CD8-positive, alpha-beta memory T cell (primary cell): Measurements from ENCODE around the gene TADA1. TPM values are rescaled to one million over a fixed set of nuclear protein-coding genes. Genes with fewer than 3 reads are reported as not detected.

ENCODE experiments used
- CTCF ChIA-PET: fragments of 350-600 bp; sonication (Branson Sonifier 250); formaldehyde crosslinking; loops from one replicate; lab custom pipeline; 2021; ENCODE audit warnings: antibody characterized with exemption; lab: Charles Lee
- POLR2A ChIA-PET: fragments of 350-600 bp; sonication (Branson Sonifier 250); formaldehyde crosslinking; loops from one replicate; lab custom pipeline; 2021; ENCODE audit warnings: antibody characterized with exemption; lab: Charles Lee
- DNase-seq, 5 donors: peaks; one replicate each; pipeline versions ENCODE4 v3.0.0 to v3.0.0-alpha.2; 2020 to 2022; ENCODE audit warnings: mixed read lengths in 1 of 5
- H3K27ac ChIP-seq: one replicate; pipeline ENCODE4 v1.7.0; 2013; ENCODE audit warnings: low read depth, mild to moderate bottlenecking, low read length, moderate library complexity
- H3K27me3 ChIP-seq: 2 replicates; pipeline ENCODE4 v1.7.0; 2013; ENCODE audit warnings: low read length, mild to moderate bottlenecking; ENCODE audit not compliant: insufficient read depth, poor library complexity, severe bottlenecking
- H3K36me3 ChIP-seq: 2 replicates; pipeline ENCODE4 v1.7.0; 2013; ENCODE audit warnings: mild to moderate bottlenecking, low read length, moderate library complexity; ENCODE audit not compliant: insufficient read depth
- H3K4me1 ChIP-seq: 2 replicates; pipeline ENCODE4 v1.7.0; 2013; ENCODE audit warnings: mild to moderate bottlenecking, low read length, moderate library complexity; ENCODE audit not compliant: insufficient read depth
- H3K4me3 ChIP-seq: 2 replicates; pipeline ENCODE4 v1.7.0; 2013; ENCODE audit warnings: mild to moderate bottlenecking, low read length
- H3K9me3 ChIP-seq: 2 replicates; pipeline ENCODE4 v1.7.0; 2013; ENCODE audit warnings: mild to moderate bottlenecking, low read length
- H3K27ac Mint-ChIP-seq, 8 donors: one replicate each; pipeline ENCODE4 v1.8.0; 2020 to 2021; ENCODE audit warnings: mixed read lengths in 8 of 8, mild to moderate bottlenecking in 6 of 8, inconsistent platforms in 3 of 8, moderate library complexity in 3 of 8
- H3K27me3 Mint-ChIP-seq, 2 donors: one replicate each; pipeline ENCODE4 v1.8.0; 2020 to 2021; ENCODE audit warnings: mixed read lengths in 2 of 2, mild to moderate bottlenecking in 1 of 2, moderate library complexity in 1 of 2
- H3K36me3 Mint-ChIP-seq, 3 donors: one replicate each; pipeline ENCODE4 v1.8.0; 2020 to 2021; ENCODE audit warnings: mixed read lengths in 3 of 3, inconsistent platforms in 1 of 3, mild to moderate bottlenecking in 1 of 3
- H3K4me1 Mint-ChIP-seq, 3 donors: one replicate each; pipeline ENCODE4 v1.8.0; 2020 to 2021; ENCODE audit warnings: mixed read lengths in 3 of 3, inconsistent platforms in 1 of 3, mild to moderate bottlenecking in 1 of 3
- H3K4me3 Mint-ChIP-seq, 7 donors: one replicate each; pipeline ENCODE4 v1.8.0; 2020 to 2021; ENCODE audit warnings: mixed read lengths in 7 of 7, mild to moderate bottlenecking in 6 of 7, moderate library complexity in 4 of 7, inconsistent platforms in 2 of 7
- H3K9me3 Mint-ChIP-seq, 5 donors: one replicate each; pipeline ENCODE4 v1.8.0; 2020 to 2022; ENCODE audit warnings: mixed read lengths in 5 of 5, mild to moderate bottlenecking in 3 of 5, moderate library complexity in 2 of 5, inconsistent platforms in 1 of 5
- polyA plus RNA-seq: library from polyadenylated mRNA; unstranded; fragments of 300-500 nt; fragmentation: Illumina TruSeq; gene quantifications from one replicate; pipeline ENCODE4 v1.2.3, GENCODE V29; 2021
- total RNA-seq, 2 experiments: library from RNA; stranded (reverse); gene quantifications; one replicate each; pipeline ENCODE4 v1.2.3, GENCODE V29; 2021

TADA1 gene
- total and polyA plus RNA-seq, 3 experiments from 2014 or later: 13.2 to 18.6 (median 18.5) TPM

DNA sequence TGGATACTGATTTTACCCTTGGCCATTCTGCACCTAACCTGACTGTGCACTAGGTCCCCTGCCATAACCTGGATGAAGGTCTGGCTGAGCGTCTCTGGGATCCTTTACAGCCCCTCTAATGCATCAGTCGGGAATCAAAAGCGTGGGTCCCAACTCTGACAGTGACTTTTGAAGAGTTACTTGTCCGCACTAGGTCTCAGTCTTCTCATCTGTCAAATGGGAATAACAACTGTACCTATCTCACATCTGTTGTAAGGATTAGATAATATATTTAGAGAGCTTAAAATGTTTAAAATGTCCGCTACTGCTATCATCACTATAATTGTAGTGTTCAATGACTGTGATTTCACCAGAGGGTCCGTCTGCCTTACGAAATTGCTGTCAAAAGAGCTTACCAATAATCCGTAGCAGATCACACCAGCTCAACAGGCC is 746 bp downstream of the TADA1 start:
- DNase-seq: no peak
- Histone ChIP-seq H3K27ac (peak overlapping the region; percentile 81), H3K4me1 (peaks cover 25% of the 10 kb centered on the region), H3K27me3 (no peaks in the 10 kb centered on the region), H3K36me3 (no peaks in the 10 kb centered on the region), H3K9me3 (no peaks in the 10 kb centered on the region), H3K4me3 (peak overlapping the region; percentile 79)
- Mint-ChIP-seq H3K27ac (peak overlapping the region; percentile 20 to 88 (median 78)), H3K36me3 (peaks cover 0 to 15% (median 2%) of the 10 kb centered on the region in 3 donors), H3K27me3 (peaks cover 0 to 5% of the 10 kb centered on the region in 2 donors), H3K4me1 (peaks cover 43 to 65% (median 62%) of the 10 kb centered on the region in 3 donors), H3K9me3 (peaks cover 0 to 3% (median 0%) of the 10 kb centered on the region in 5 donors), H3K4me3 (peak overlapping the region; percentile 82 to 99 (median 91))
- ChIA-PET CTCF (interaction anchor here (1.0 to 3.3 kb wide), 6 partner anchors 11 to 385 kb away, joined by 3 to 16 read pairs (median 6); partner anchors contain the start of gene POGK), POLR2A (interaction anchor here (2.0 kb wide), 1 partner anchor 36 kb away, joined by 23 read pairs; the partner anchor contains the start of gene POGK)

DNA sequence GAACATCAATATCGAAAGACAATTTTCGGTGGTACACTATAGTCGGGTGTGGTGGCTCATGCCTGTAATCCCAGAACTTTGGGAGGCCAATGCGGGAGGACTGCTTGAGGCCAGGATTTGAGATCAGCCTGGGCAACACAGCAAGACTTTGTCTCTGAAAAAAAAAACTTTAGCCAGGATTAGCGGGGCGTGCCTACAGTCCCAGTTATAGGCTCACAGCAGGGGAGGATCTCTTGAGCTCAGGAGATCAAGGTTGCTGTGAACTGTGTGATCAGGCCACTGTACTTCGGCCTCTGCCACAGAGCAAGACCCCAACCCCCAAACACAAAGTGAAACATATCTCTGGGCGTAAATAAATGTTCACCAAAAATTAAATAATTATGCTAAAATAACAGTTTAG is 1.6 kb downstream of the TADA1 start:
- POLR2A ChIA-PET: no interaction called here
- H3K4me3 ChIP-seq: no peak overlapping the region

DNA sequence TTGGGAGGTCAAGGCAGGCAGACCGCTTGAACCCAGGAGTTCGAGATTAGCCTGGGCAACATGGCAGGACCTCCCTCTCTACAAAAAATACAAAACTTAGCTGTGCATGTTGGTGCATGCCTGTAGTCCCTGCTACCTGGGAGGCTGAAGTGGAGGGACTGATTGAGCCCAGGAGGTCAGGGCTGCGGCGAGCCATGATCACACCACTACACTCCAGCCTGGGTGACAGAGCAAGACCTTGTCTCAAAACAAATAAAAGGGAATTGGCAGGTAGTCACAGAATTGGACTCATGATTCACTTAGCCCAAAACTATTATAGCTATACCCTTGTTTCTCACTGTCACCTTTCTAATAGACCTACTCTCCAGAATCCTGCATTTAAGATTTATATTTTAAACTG is 5.5 kb downstream of the TADA1 start:
- ChIA-PET CTCF (no interaction called here), POLR2A (interaction anchor here (0.6 kb wide), 1 partner anchor 9 kb away, joined by 3 read pairs; no protein-coding TSS in a partner anchor)
- Histone ChIP-seq H3K9me3 (no peaks in the 10 kb centered on the region), H3K27ac (no peak overlapping the region), H3K4me1 (peaks cover 19% of the 10 kb centered on the region), H3K27me3 (no peaks in the 10 kb centered on the region), H3K4me3 (no peak overlapping the region), H3K36me3 (no peaks in the 10 kb centered on the region)
- DNase-seq: no peak
- Mint-ChIP-seq H3K4me3 (no peak overlapping the region), H3K27ac (peak overlapping the region in 1 of 8 donors; percentile 38), H3K9me3 (no peaks in the 10 kb centered on the region), H3K27me3 (no peaks in the 10 kb centered on the region), H3K4me1 (peaks cover 30 to 67% (median 66%) of the 10 kb centered on the region in 3 donors), H3K36me3 (peaks cover 0 to 44% (median 8%) of the 10 kb centered on the region in 3 donors)

More for the DNA sequence above, 1.6 kb downstream of the TADA1 start:
- Mint-ChIP-seq H3K4me1 (peaks cover 43 to 73% (median 70%) of the 10 kb centered on the region in 3 donors), H3K9me3 (peaks cover 0 to 3% (median 0%) of the 10 kb centered on the region in 5 donors), H3K27ac (no peak overlapping the region), H3K36me3 (peaks cover 0 to 17% (median 2%) of the 10 kb centered on the region in 3 donors), H3K4me3 (peak overlapping the region in 4 of 7 donors; percentile 15 to 91 (median 44)), H3K27me3 (peaks cover 0 to 5% of the 10 kb centered on the region in 2 donors)
- H3K27ac ChIP-seq: no peak overlapping the region
- CTCF ChIA-PET: interaction anchor here (1.0 kb wide), 1 partner anchor 184 kb away, joined by 3 read pairs; no protein-coding TSS in a partner anchor
- H3K36me3 ChIP-seq: no peaks in the 10 kb centered on the region
- no peak for DNase-seq
- H3K27me3 ChIP-seq: no peaks in the 10 kb centered on the region
- no peaks in the 10 kb centered on the region for H3K9me3 ChIP-seq
- H3K4me1 ChIP-seq: peaks cover 25% of the 10 kb centered on the region

DNA sequence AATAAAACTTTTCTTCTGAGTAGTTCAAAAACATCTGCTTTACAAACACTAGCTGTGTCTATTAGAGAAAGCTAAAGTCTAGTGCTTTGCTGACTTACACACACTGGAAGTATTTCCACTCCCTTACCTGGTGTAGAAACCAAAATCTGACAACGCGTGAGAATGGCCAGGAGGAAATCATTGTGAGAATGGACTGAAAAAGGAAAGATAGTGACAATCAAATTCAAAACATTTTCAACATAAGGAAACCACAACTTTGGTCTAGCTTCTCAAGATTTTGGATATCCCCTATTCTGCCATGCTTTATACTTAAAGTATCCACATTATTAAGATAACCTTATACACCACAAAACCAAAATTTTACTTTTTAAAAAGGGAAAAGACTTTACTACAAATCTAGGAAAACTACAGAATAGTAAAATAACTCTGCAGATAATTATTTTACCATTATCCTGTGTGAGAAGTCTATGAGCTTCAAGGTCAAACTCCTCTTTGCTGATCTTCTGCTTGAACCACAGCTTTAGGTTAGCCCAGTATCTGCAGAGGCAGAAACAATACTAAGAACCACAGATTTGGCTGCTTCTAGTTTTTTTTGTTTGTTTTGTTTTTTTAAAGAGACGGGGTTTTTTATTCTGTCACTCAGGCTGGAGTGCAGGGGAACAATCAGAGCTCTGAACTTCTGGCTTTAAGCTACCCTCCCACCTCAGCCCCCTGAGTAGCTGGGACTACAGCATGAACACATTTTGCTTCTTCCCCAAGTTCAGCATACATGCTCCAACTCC is 6.6 kb downstream of the TADA1 start:
- H3K4me3 ChIP-seq: no peak overlapping the region
- no peaks in the 10 kb centered on the region for H3K27me3 Mint-ChIP-seq
- DNase-seq: no peak
- H3K9me3 Mint-ChIP-seq: no peaks in the 10 kb centered on the region
- peaks cover 0 to 50% (median 10%) of the 10 kb centered on the region in 3 donors for H3K36me3 Mint-ChIP-seq
- H3K27ac Mint-ChIP-seq: peak overlapping the region in 4 of 8 donors; percentile 17 to 69 (median 42)
- peaks cover 21 to 57% (median 57%) of the 10 kb centered on the region in 3 donors for H3K4me1 Mint-ChIP-seq
- ChIA-PET CTCF (interaction anchor here (1.8 to 2.2 kb wide), 2 partner anchors 9 to 12 kb away, joined by 5 to 6 read pairs; no protein-coding TSS in a partner anchor), POLR2A (no interaction called here)
- H3K4me3 Mint-ChIP-seq: no peak overlapping the region
- H3K27ac ChIP-seq: no peak overlapping the region
- H3K27me3 ChIP-seq: no peaks in the 10 kb centered on the region
- H3K9me3 ChIP-seq: no peaks in the 10 kb centered on the region
- peaks cover 10% of the 10 kb centered on the region for H3K4me1 ChIP-seq
- no peaks in the 10 kb centered on the region for H3K36me3 ChIP-seq

DNA sequence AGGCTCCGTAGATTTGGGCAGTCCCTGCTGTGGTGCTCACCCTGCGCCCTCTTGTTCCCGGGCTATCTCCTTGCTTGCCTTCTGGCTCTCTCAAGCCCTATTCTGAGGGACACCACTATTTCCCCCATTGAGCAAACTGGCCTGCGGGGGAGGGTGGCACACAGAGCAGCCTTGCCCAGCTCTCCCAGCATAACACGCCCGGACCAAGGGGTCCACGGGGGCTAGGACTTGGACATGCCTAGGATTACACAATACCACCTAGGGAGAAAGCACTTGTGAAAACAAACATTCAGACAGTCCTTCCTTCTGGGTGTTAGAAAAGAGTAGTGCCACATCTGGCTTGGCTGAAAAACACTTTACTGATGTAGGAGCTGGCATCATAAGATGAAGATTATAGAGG is 7.4 kb downstream of the TADA1 start:
- no peaks in the 10 kb centered on the region for H3K9me3 Mint-ChIP-seq
- peaks cover 0 to 56% (median 14%) of the 10 kb centered on the region in 3 donors for H3K36me3 Mint-ChIP-seq
- ChIA-PET POLR2A (no interaction called here), CTCF (interaction anchor here (1.8 to 2.2 kb wide), 2 partner anchors 10 to 11 kb away, joined by 5 to 6 read pairs; no protein-coding TSS in a partner anchor)
- no peaks in the 10 kb centered on the region for H3K27me3 Mint-ChIP-seq
- no peak overlapping the region for H3K4me3 ChIP-seq
- H3K27me3 ChIP-seq: no peaks in the 10 kb centered on the region
- no peak overlapping the region for H3K27ac ChIP-seq
- H3K27ac Mint-ChIP-seq: peak overlapping the region in 3 of 8 donors; percentile 31 to 66 (median 61)
- DNase-seq: no peak
- H3K4me3 Mint-ChIP-seq: no peak overlapping the region
- H3K4me1 Mint-ChIP-seq: peaks cover 18 to 59% (median 50%) of the 10 kb centered on the region in 3 donors
- H3K4me1 ChIP-seq: peaks cover 5% of the 10 kb centered on the region
- H3K36me3 ChIP-seq: peaks cover under 1% of the 10 kb centered on the region
- no peaks in the 10 kb centered on the region for H3K9me3 ChIP-seq

DNA sequence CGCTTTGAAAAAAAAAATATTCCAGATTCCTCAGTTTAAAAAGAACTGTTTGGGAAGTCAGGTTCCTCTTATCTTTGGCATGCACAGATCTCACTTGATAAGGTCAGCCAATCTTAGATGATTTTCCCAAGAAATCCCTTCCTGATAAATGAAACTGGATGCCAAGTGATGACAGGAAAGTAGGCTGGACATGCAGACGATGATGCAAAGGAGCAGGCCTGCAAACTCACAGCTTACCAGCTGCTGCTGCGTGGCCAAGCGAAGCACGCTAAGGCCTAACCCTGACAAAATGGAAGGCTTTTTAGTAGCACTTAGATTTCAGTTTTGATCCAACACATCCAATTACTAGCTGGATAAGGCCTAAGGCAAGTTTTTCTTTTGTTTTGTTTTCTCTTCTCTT is 10.1 kb downstream of the TADA1 start:
- Histone ChIP-seq H3K36me3 (peaks cover 25% of the 10 kb centered on the region), H3K4me3 (no peak overlapping the region), H3K9me3 (no peaks in the 10 kb centered on the region), H3K27me3 (no peaks in the 10 kb centered on the region), H3K27ac (no peak overlapping the region), H3K4me1 (no peaks in the 10 kb centered on the region)
- no peaks in the 10 kb centered on the region for H3K9me3 Mint-ChIP-seq
- peaks cover 6 to 33% (median 28%) of the 10 kb centered on the region in 3 donors for H3K4me1 Mint-ChIP-seq
- DNase-seq: no peak
- H3K36me3 Mint-ChIP-seq: peaks cover 0 to 72% (median 21%) of the 10 kb centered on the region in 3 donors
- H3K4me3 Mint-ChIP-seq: no peak overlapping the region
- peak overlapping the region in 1 of 8 donors; percentile 12 for H3K27ac Mint-ChIP-seq
- CTCF ChIA-PET: interaction anchor here (1.0 kb wide), 1 partner anchor 44 kb away, joined by 3 read pairs; no protein-coding TSS in a partner anchor
- POLR2A ChIA-PET: no interaction called here
- no peaks in the 10 kb centered on the region for H3K27me3 Mint-ChIP-seq

DNA sequence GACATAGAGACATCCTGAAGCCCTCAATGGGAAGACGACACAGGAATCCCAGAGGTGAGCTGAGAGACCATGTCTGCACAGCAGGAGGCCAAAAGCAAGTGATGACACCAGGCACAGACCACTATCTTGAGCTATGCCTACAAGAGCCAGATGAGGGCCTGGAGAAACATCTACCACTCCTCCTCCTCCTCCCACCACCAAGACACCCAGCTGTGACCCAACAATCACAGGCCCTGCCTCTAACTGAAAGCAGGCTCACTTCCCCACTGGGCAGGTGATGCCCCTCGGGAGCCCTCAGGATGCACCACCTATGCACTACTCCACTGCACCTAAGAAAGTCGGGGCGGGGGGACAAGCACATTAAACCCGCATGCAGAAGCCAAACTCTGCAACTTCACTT is 16.5 kb downstream of the TADA1 start:
- H3K36me3 Mint-ChIP-seq: peaks cover 0 to 82% (median 18%) of the 10 kb centered on the region in 3 donors
- Histone ChIP-seq H3K36me3 (peaks cover 31% of the 10 kb centered on the region), H3K27ac (no peak overlapping the region), H3K9me3 (no peaks in the 10 kb centered on the region), H3K4me3 (no peak overlapping the region), H3K4me1 (no peaks in the 10 kb centered on the region), H3K27me3 (no peaks in the 10 kb centered on the region)
- no peak overlapping the region for H3K4me3 Mint-ChIP-seq
- peak overlapping the region in 5 of 8 donors; percentile 11 to 83 (median 54) for H3K27ac Mint-ChIP-seq
- no peaks in the 10 kb centered on the region for H3K9me3 Mint-ChIP-seq
- POLR2A ChIA-PET: no interaction called here
- H3K4me1 Mint-ChIP-seq: peaks cover 0 to 16% (median 8%) of the 10 kb centered on the region in 3 donors
- CTCF ChIA-PET: no interaction called here
- no peak for DNase-seq
- H3K27me3 Mint-ChIP-seq: no peaks in the 10 kb centered on the region
